Muscle layer of duodenum (tissue), 2 donors: Measurements from ENCODE around the gene SIRPD.
"Not testable (repeated sequence)": the region's sequence is repeated elsewhere in the genome, so short reads cannot be mapped to it uniquely, and the experiment has no call there.

Experiments
- H3K27ac ChIP-seq: one replicate; pipeline ENCODE4 v1.7.0; 2013; ENCODE audit warnings: mild to moderate bottlenecking, low read length
- H3K27me3 ChIP-seq: one replicate; pipeline ENCODE4 v1.7.0; 2013; ENCODE audit warnings: low read depth, mild to moderate bottlenecking, control low read depth, low read length
- H3K36me3 ChIP-seq, 2 donors: one replicate each; pipeline ENCODE4 v1.7.0; 2013; ENCODE audit warnings: low read length in 2 of 2, control low read depth in 1 of 2, mild to moderate bottlenecking in 1 of 2; ENCODE audit not compliant: insufficient read depth in 2 of 2, control insufficient read depth in 1 of 2
- H3K4me1 ChIP-seq, 2 donors: one replicate each; pipeline ENCODE4 v1.7.0; 2013; ENCODE audit warnings: low read length in 2 of 2, mild to moderate bottlenecking in 2 of 2, control low read depth in 1 of 2, moderate library complexity in 1 of 2; ENCODE audit not compliant: insufficient read depth in 2 of 2, control insufficient read depth in 1 of 2
- H3K4me3 ChIP-seq, 2 donors: one replicate each; pipeline ENCODE4 v1.7.0; 2013; ENCODE audit warnings: low read length in 2 of 2, low read depth in 1 of 2, mild to moderate bottlenecking in 1 of 2
- H3K9me3 ChIP-seq, 2 donors: one replicate each; pipeline ENCODE4 v1.7.0; 2013; ENCODE audit warnings: low read length in 2 of 2, control low read depth in 1 of 2, mild to moderate bottlenecking in 1 of 2; ENCODE audit not compliant: control insufficient read depth in 1 of 2
- donor health status: healthy.

Gene SIRPD

GRCh38 chr20:1557605-1558004 is at the start of gene SIRPD:
SIRPD (minus strand) TSS chr20:1557705; CDS start chr20:1557653, 52 bp downstream.
- peaks cover 0 to 6% of the 10 kb centered on the region in 2 donors for H3K9me3 ChIP-seq
- no peaks in the 10 kb centered on the region for H3K36me3 ChIP-seq

GRCh38 chr20:1600736-1601135 is 43.2 kb upstream of the SIRPD start:
- no peaks in the 10 kb centered on the region for H3K27me3 ChIP-seq
- no peak overlapping the region for H3K4me3 ChIP-seq
- H3K36me3 ChIP-seq = no peaks in the 10 kb centered on the region
- H3K9me3 ChIP-seq = no peaks in the 10 kb centered on the region
- no peaks in the 10 kb centered on the region for H3K4me1 ChIP-seq
- no peak overlapping the region for H3K27ac ChIP-seq

More at GRCh38 chr20:1557605-1558004, at the start of gene SIRPD:
- Histone ChIP-seq H3K4me3 (no peak within 1 kb of the TSS), H3K4me1 (no peaks in the 10 kb centered on the region), H3K27me3 (no peaks in the 10 kb centered on the region), H3K27ac (no peak within 1 kb of the TSS)

- Histone ChIP-seq H3K9me3 (no peaks in the 10 kb centered on the region), H3K27me3 (no peaks in the 10 kb centered on the region), H3K36me3 (no peaks in the 10 kb centered on the region), H3K27ac (no peak overlapping the region), H3K4me3 (no peak overlapping the region), H3K4me1 (no peaks in the 10 kb centered on the region)
Measured at GRCh38 chr20:1595333-1595732, 37.8 kb upstream of the SIRPD start.

DNA sequence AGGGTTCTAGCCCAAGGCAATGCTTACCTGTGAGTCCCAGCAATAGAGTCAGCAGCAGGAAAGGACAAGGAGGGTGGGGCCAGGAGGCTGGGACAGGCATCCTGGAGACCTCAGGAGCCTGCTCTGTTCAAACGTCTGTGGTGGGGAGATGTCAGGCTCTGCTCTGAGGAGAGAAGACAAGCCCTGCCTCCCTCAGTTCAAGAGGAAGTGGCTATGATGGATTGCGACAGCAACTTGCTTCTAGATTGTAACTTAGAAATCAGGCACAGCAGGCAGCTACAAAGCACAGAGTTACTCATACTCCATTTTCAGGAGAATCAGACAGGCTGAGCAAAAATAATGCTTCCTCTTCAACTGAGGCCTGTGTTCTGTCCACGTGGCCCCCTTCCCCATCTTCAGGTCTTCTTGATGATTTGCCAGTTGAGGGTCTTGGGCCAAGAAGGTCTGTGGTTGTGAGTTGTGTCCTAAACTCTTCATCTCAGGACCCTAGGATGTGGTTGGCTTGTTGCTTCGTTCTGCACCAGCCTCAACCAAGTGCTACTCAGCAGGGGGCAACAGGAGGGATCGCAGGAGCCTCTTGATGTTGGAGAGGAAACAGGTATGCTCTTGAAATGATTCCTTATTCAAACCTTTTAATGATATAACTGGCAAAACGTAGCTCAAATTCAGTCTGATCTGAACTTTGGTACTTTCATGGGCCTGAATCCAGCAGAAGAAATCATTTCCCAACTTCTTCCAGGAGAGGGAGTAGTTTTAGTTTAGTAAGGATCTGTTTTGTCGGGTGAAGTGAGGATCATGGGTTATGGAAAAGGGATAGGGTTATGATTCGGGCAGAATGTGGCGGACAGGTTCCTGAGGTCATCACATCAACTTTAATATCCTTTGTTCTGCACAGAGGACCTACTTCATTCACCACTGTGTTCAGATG is 31.3 kb upstream of the SIRPD start:
- Histone ChIP-seq H3K27me3 (no peaks in the 10 kb centered on the region), H3K9me3 (no peaks in the 10 kb centered on the region), H3K4me3 (no peak overlapping the region), H3K36me3 (no peaks in the 10 kb centered on the region), H3K4me1 (no peaks in the 10 kb centered on the region), H3K27ac (no peak overlapping the region)

GRCh38 chr20:1587781-1588532 is 30.5 kb upstream of the SIRPD start:
- no peak overlapping the region for H3K27ac ChIP-seq
- no peak overlapping the region for H3K4me3 ChIP-seq
- no peaks in the 10 kb centered on the region for H3K4me1 ChIP-seq
- no peaks in the 10 kb centered on the region for H3K9me3 ChIP-seq
- no peaks in the 10 kb centered on the region for H3K36me3 ChIP-seq
- no peaks in the 10 kb centered on the region for H3K27me3 ChIP-seq

- Histone ChIP-seq H3K27me3 (no peaks in the 10 kb centered on the region), H3K4me1 (no peaks in the 10 kb centered on the region), H3K36me3 (no peaks in the 10 kb centered on the region), H3K9me3 (no peaks in the 10 kb centered on the region), H3K4me3 (no peak overlapping the region), H3K27ac (no peak overlapping the region)
Measured at GRCh38 chr20:1579488-1579887, 22.0 kb upstream of the SIRPD start.

DNA sequence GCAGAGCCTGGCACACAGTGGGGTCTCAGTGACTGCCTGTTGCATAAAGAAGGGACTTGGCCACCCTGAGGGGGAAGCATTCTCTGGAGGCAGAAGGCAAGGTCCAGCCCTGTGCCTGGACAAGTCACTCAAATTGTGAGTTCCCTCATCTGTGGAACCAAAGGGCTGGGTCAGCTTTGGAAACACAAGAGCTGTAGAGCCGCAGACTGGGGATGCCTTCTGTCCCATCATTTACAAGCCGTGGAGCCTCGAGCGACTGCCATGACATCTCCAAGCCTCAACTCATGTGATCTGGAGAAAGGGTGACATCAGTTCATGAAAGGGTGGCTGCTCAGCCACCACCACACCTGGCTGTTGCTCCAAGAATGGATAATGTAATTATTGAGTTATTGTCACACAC is 20.4 kb upstream of the SIRPD start:
- Histone ChIP-seq H3K27me3 (no peaks in the 10 kb centered on the region), H3K4me1 (no peaks in the 10 kb centered on the region), H3K4me3 (no peak overlapping the region), H3K27ac (no peak overlapping the region), H3K9me3 (no peaks in the 10 kb centered on the region), H3K36me3 (no peaks in the 10 kb centered on the region)

GRCh38 chr20:1577313-1577712 is 19.8 kb upstream of the SIRPD start:
- not testable (repeated sequence) for H3K27ac ChIP-seq, H3K4me1 ChIP-seq, H3K27me3 ChIP-seq, H3K36me3 ChIP-seq, H3K4me3 ChIP-seq, H3K9me3 ChIP-seq

GRCh38 chr20:1576641-1577040 is 19.1 kb upstream of the SIRPD start:
- H3K4me1 ChIP-seq = no peaks in the 10 kb centered on the region
- H3K27me3 ChIP-seq = no peaks in the 10 kb centered on the region
- H3K9me3 ChIP-seq = no peaks in the 10 kb centered on the region
- no peaks in the 10 kb centered on the region for H3K36me3 ChIP-seq
- H3K4me3 ChIP-seq = no peak overlapping the region
- no peak overlapping the region for H3K27ac ChIP-seq

GRCh38 chr20:1576003-1576402 is 18.5 kb upstream of the SIRPD start:
- H3K27ac ChIP-seq, H3K4me1 ChIP-seq, H3K9me3 ChIP-seq, H3K4me3 ChIP-seq, H3K36me3 ChIP-seq, H3K27me3 ChIP-seq: not testable (repeated sequence)

GRCh38 chr20:1571583-1571982 is 14.1 kb upstream of the SIRPD start:
- not testable (repeated sequence) for H3K9me3 ChIP-seq, H3K27ac ChIP-seq, H3K4me3 ChIP-seq, H3K4me1 ChIP-seq, H3K27me3 ChIP-seq, H3K36me3 ChIP-seq
